HepG2 (cell line): ENCODE results near the gene P3H3. TPM values are rescaled to one million over a fixed set of nuclear protein-coding genes. Genes with fewer than 3 reads are reported as not detected.

Experiments used
- CSRNP1 ChIP-seq: sonication (generic); formaldehyde crosslinking; IDR thresholded peaks from 2 replicates; pipeline ENCODE4 v1.8.1; 2023; ENCODE audit warnings: mild to moderate bottlenecking, missing genetic modification reagents
- SMARCC2 ChIP-seq: fragments of 450-650 bp; IDR thresholded peaks from 2 replicates; pipeline ENCODE4 v1.6.1; 2017; ENCODE audit warnings: antibody characterized with exemption, mild to moderate bottlenecking
- TFE3 ChIP-seq: IDR thresholded peaks from 2 replicates; pipeline ENCODE4 v1.6.1; 2016
- XRCC5 ChIP-seq: fragments of 200-400 bp; formaldehyde crosslinking; optimal IDR thresholded peaks from 2 replicates; pipeline ENCODE3; 2017; ENCODE audit warnings: mild to moderate bottlenecking, low read length
- polyA plus RNA-seq, 8 experiments: library from polyadenylated mRNA; depleted of rRNA in 3 of 8; stranded (reverse) in 7 of 8; unstranded in 1 of 8; fragments of >200 nt; fragmentation: Illumina TruSeq in 4 of 8; extraction: Trizol in 4 of 8; gene quantifications; 2 replicates each; pipeline versions ENCODE4 v1.2.1 to v1.2.3, GENCODE V29; 2011 to 2016; ENCODE audit warnings: low read depth in 4 of 8, missing spikeins in 1 of 8, mixed read lengths in 1 of 8; ENCODE audit not compliant: insufficient read depth in 1 of 8
- total RNA-seq, 5 experiments: library from RNA; depleted of rRNA; stranded (reverse); fragments of >200 nt; fragmentation: Illumina TruSeq; extraction: Trizol; gene quantifications; 2 replicates each; pipeline ENCODE4 v1.2.3, GENCODE V29; 2016; ENCODE audit warnings: low read depth in 1 of 5
- TF ChIP-seq, protein P1 (sequence below), 2 experiments: sonication (generic) in 1 of 2; formaldehyde crosslinking in 1 of 2; IDR thresholded peaks; 2 replicates each; pipeline versions ENCODE4 v1.6.1 to v1.9.0; 2014 to 2022; ENCODE audit warnings: antibody characterized with exemption in 1 of 2, borderline replicate concordance in 1 of 2, inconsistent platforms in 1 of 2, low read depth in 1 of 2, missing genetic modification reagents in 1 of 2

Gene P3H3
- total and polyA plus RNA-seq, 2 of the 13 experiments (the other 11 are each of a cell fraction or from before 2014, with no cell fraction given): 20.1 to 20.5 TPM

- TF ChIP-seq, protein P1, sequence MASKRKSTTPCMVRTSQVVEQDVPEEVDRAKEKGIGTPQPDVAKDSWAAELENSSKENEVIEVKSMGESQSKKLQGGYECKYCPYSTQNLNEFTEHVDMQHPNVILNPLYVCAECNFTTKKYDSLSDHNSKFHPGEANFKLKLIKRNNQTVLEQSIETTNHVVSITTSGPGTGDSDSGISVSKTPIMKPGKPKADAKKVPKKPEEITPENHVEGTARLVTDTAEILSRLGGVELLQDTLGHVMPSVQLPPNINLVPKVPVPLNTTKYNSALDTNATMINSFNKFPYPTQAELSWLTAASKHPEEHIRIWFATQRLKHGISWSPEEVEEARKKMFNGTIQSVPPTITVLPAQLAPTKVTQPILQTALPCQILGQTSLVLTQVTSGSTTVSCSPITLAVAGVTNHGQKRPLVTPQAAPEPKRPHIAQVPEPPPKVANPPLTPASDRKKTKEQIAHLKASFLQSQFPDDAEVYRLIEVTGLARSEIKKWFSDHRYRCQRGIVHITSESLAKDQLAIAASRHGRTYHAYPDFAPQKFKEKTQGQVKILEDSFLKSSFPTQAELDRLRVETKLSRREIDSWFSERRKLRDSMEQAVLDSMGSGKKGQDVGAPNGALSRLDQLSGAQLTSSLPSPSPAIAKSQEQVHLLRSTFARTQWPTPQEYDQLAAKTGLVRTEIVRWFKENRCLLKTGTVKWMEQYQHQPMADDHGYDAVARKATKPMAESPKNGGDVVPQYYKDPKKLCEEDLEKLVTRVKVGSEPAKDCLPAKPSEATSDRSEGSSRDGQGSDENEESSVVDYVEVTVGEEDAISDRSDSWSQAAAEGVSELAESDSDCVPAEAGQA (IDR thresholded peaks at IDR 0.05; ENCODE audit: low read depth): no peak
- TF ChIP-seq, protein P1 (CRISPR knock-in tag; IDR thresholded peaks at IDR 0.05; ENCODE audit: borderline replicate concordance): no peak
- no peak for TF ChIP-seq CSRNP1
- TF ChIP-seq TFE3 (CRISPR knock-in tag): peak; percentile 51; the same call in 1 of the 2 replicates
- peak; percentile 92 for TF ChIP-seq XRCC5
- no peak for TF ChIP-seq SMARCC2
Observed at GRCh38 chr12:6872073-6873048, 44.2 kb downstream of the P3H3 start (continued).
